Mesendoderm (in vitro differentiated cells): ENCODE measurements around the gene TXNDC17.
A peak's percentile ranks its signal among the peaks of the same experiment; 100 is the strongest.
"Not testable (repeated sequence)": the region's sequence is repeated elsewhere in the genome, so short reads cannot be mapped to it uniquely, and the experiment has no call there.

Experiments
- DNase-seq: peaks from one replicate; pipeline ENCODE4 v3.0.0; 2013
- H2AK5ac ChIP-seq: 2 replicates; pipeline ENCODE4 v1.6.1; 2013; ENCODE audit warnings: low read length, inconsistent platforms
- H2BK120ac ChIP-seq: 2 replicates; pipeline ENCODE4 v1.6.1; 2013; ENCODE audit warnings: low read depth, mild to moderate bottlenecking, low read length, moderate library complexity, mixed read lengths
- H2BK15ac ChIP-seq: replicated peaks from 2 replicates; pipeline ENCODE4 v1.6.1; 2013; ENCODE audit warnings: low read depth, mild to moderate bottlenecking, moderate library complexity
- H2BK5ac ChIP-seq: 2 replicates; pipeline ENCODE4 v1.6.1; 2013; ENCODE audit warnings: low read length, inconsistent platforms
- H3K18ac ChIP-seq: 2 replicates; pipeline ENCODE4 v1.6.1; 2013; ENCODE audit warnings: mild to moderate bottlenecking, low read length, mixed read lengths
- H3K23ac ChIP-seq: one replicate; pipeline ENCODE4 v1.6.1; 2013; ENCODE audit warnings: low read length
- H3K27ac ChIP-seq: 2 replicates; pipeline ENCODE4 v1.5.1; 2013; ENCODE audit warnings: low read depth, mild to moderate bottlenecking, inconsistent platforms, low read length, moderate library complexity
- H3K27me3 ChIP-seq: 2 replicates; pipeline ENCODE4 v1.6.1; 2013; ENCODE audit warnings: low read length, control low read depth, mild to moderate bottlenecking, inconsistent platforms; ENCODE audit not compliant: insufficient read depth, poor library complexity
- H3K36me3 ChIP-seq: 2 replicates; pipeline ENCODE4 v1.6.1; 2013; ENCODE audit warnings: low read length, inconsistent platforms; ENCODE audit not compliant: control insufficient read depth, insufficient read depth
- H3K4ac ChIP-seq: one replicate; pipeline ENCODE4 v1.6.1; 2013; ENCODE audit warnings: low read depth, mild to moderate bottlenecking, low read length, moderate library complexity
- H3K4me1 ChIP-seq: 2 replicates; pipeline ENCODE4 v1.6.1; 2013; ENCODE audit warnings: low read depth, low read length, inconsistent platforms; ENCODE audit not compliant: control insufficient read depth
- H3K4me2 ChIP-seq: 2 replicates; pipeline ENCODE4 v1.6.1; 2013; ENCODE audit warnings: low read length
- H3K4me3 ChIP-seq: 2 replicates; pipeline ENCODE4 v1.5.1; 2013; ENCODE audit warnings: mild to moderate bottlenecking, low read length
- H3K56ac ChIP-seq: one replicate; pipeline ENCODE4 v1.6.1; 2013; ENCODE audit warnings: low read length
- H3K79me1 ChIP-seq: 2 replicates; pipeline ENCODE4 v1.6.1; 2013; ENCODE audit warnings: low read length, inconsistent platforms
- H3K79me2 ChIP-seq: 2 replicates; pipeline ENCODE4 v1.6.1; 2013; ENCODE audit warnings: mild to moderate bottlenecking, low read length; ENCODE audit not compliant: control insufficient read depth, insufficient read depth
- H3K9ac ChIP-seq: 2 replicates; pipeline ENCODE4 v1.6.1; 2013; ENCODE audit warnings: low read length, inconsistent platforms
- H4K5ac ChIP-seq: one replicate; pipeline ENCODE4 v1.6.1; 2013; ENCODE audit warnings: low read length
- H4K8ac ChIP-seq: one replicate; pipeline ENCODE4 v1.6.1; 2013; ENCODE audit warnings: low read depth, mild to moderate bottlenecking, control low read depth, low read length, moderate library complexity
- WGBS: extraction: QIAGEN DNeasy Blood & Tissue Kit; methylation state at CpG from one replicate; pipeline ENCODE4 v1.1.7; 2013; ENCODE audit warnings: low lambda C conversion rate, missing lambda C conversion rate; ENCODE audit not compliant: insufficient coverage; ENCODE audit errors: extremely low coverage; 5-methylcytosine and 5-hydroxymethylcytosine counted together

TXNDC17 gene

GRCh38 chr17:6660101-6660500 lies 19.2 kb downstream of the TXNDC17 start:
- Histone ChIP-seq H3K4ac (no peak overlapping the region), H3K18ac (no peak overlapping the region), H2BK15ac (no peak overlapping the region), H4K8ac (no peak overlapping the region), H3K27ac (no peak overlapping the region), H3K4me3 (no peak overlapping the region), H3K23ac (no peak overlapping the region), H3K36me3 (no peaks in the 10 kb centered on the region), H3K4me2 (no peak overlapping the region), H3K56ac (no peak overlapping the region), H3K79me2 (no peaks in the 10 kb centered on the region), H3K9ac (no peak overlapping the region), H2BK5ac (no peak overlapping the region), H4K5ac (no peak overlapping the region), H2BK120ac (no peak overlapping the region), H3K79me1 (no peaks in the 10 kb centered on the region), H3K4me1 (no peaks in the 10 kb centered on the region), H2AK5ac (no peak overlapping the region), H3K27me3 (peaks cover 5% of the 10 kb centered on the region)
- DNase-seq: no peak
- WGBS: no CpG with 5 or more reads among the region's 9 CpGs

GRCh38 chr17:6660805-6661463 lies 20.1 kb downstream of the TXNDC17 start:
- Histone ChIP-seq H4K5ac (no peak overlapping the region), H2BK120ac (no peak overlapping the region), H3K4me1 (no peaks in the 10 kb centered on the region), H3K4ac (no peak overlapping the region), H2BK15ac (no peak overlapping the region), H3K23ac (no peak overlapping the region), H3K18ac (no peak overlapping the region), H3K4me2 (no peak overlapping the region), H4K8ac (no peak overlapping the region), H2BK5ac (no peak overlapping the region), H3K79me1 (no peaks in the 10 kb centered on the region), H3K27me3 (no peaks in the 10 kb centered on the region), H3K9ac (no peak overlapping the region), H3K56ac (no peak overlapping the region), H3K27ac (no peak overlapping the region), H3K79me2 (no peaks in the 10 kb centered on the region), H2AK5ac (no peak overlapping the region), H3K4me3 (no peak overlapping the region), H3K36me3 (no peaks in the 10 kb centered on the region)
- no peak for DNase-seq
- WGBS: no CpG with 5 or more reads among the region's 11 CpGs

- H2AK5ac ChIP-seq: no peak overlapping the region
- no peaks in the 10 kb centered on the region for H3K27me3 ChIP-seq
- no peaks in the 10 kb centered on the region for H3K79me1 ChIP-seq
- DNase-seq: no peak
- no peak overlapping the region for H3K4ac ChIP-seq
- H3K56ac ChIP-seq: no peak overlapping the region
- no peaks in the 10 kb centered on the region for H3K36me3 ChIP-seq
- no peak overlapping the region for H3K9ac ChIP-seq
- H3K18ac ChIP-seq: no peak overlapping the region
- H4K5ac ChIP-seq: no peak overlapping the region
- H3K27ac ChIP-seq: no peak overlapping the region
- no peak overlapping the region for H2BK120ac ChIP-seq
- H3K4me3 ChIP-seq: no peak overlapping the region
- no peak overlapping the region for H3K23ac ChIP-seq
- no peak overlapping the region for H3K4me2 ChIP-seq
- no peak overlapping the region for H4K8ac ChIP-seq
- WGBS: no CpG with 5 or more reads among the region's 2 CpGs
- no peak overlapping the region for H2BK5ac ChIP-seq
- no peaks in the 10 kb centered on the region for H3K79me2 ChIP-seq
- no peak overlapping the region for H2BK15ac ChIP-seq
- no peaks in the 10 kb centered on the region for H3K4me1 ChIP-seq
Measured at GRCh38 chr17:6661464-6661848, 20.6 kb downstream of the TXNDC17 start.

DNA sequence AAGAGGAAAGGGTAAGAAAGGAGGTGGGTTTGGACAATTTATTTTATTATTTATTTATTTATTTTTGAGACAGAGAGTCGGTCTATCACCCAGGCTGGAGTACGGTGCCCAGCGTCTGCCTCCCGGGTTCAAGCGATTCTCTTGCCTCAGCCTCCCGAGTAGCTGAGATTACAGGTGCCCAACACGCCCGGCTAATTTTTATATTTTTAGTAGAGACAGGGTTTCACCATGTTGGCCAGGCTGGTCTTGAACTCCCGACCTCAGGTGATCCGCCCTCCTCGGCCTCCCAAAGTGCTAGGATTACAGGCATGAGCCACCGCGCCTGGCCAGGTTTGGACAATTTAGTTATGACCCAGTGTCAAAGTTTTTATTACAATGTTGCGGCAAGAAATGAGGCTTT lies 22.3 kb downstream of the TXNDC17 start:
- H3K27me3 ChIP-seq, H3K79me2 ChIP-seq, H4K5ac ChIP-seq, H4K8ac ChIP-seq, DNase-seq, H2BK15ac ChIP-seq, H3K4me2 ChIP-seq, H3K9ac ChIP-seq, H3K23ac ChIP-seq, H3K18ac ChIP-seq, H2BK120ac ChIP-seq, H3K79me1 ChIP-seq, H3K4me1 ChIP-seq, H3K4ac ChIP-seq, H2BK5ac ChIP-seq, H3K4me3 ChIP-seq, H3K27ac ChIP-seq, H2AK5ac ChIP-seq, H3K36me3 ChIP-seq, H3K56ac ChIP-seq: not testable (repeated sequence)
- WGBS: no CpG with 5 or more reads among the region's 14 CpGs

GRCh38 chr17:6666077-6666521 lies 25.2 kb downstream of the TXNDC17 start:
- Histone ChIP-seq H4K8ac (no peak overlapping the region), H3K27me3 (no peaks in the 10 kb centered on the region), H4K5ac (no peak overlapping the region), H2BK5ac (no peak overlapping the region), H3K9ac (no peak overlapping the region), H3K4me1 (no peaks in the 10 kb centered on the region), H3K56ac (no peak overlapping the region), H3K27ac (no peak overlapping the region), H3K23ac (no peak overlapping the region), H3K4ac (no peak overlapping the region), H2BK120ac (no peak overlapping the region), H2BK15ac (no peak overlapping the region), H3K18ac (no peak overlapping the region), H3K79me1 (no peaks in the 10 kb centered on the region), H3K36me3 (no peaks in the 10 kb centered on the region), H2AK5ac (no peak overlapping the region), H3K4me3 (no peak overlapping the region), H3K4me2 (no peak overlapping the region), H3K79me2 (no peaks in the 10 kb centered on the region)
- peak; percentile 87 for DNase-seq
- no CpG with 5 or more reads among the region's 9 CpGs for WGBS

DNA sequence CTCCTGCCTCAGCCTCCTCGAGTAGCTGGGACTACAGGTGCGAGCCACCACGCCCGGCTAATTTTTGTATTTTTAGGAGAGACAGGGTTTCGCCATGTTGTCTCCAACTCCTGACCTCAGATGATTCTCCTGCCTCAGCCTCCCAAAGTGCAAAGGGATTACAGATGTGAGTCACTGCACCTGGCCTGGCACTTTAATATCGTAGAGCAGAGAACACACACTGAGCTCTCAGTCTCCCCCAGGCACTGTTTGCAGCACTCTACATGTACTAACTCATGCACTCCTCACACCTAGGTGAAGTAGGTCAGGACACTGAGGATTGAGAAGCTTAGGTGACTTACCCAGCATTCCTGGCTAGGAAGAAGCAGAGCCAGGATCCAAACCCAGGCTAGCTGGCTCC lies 25.7 kb downstream of the TXNDC17 start:
- no peak overlapping the region for H2BK120ac ChIP-seq
- H3K9ac ChIP-seq: no peak overlapping the region
- no peak overlapping the region for H2AK5ac ChIP-seq
- no peak overlapping the region for H4K5ac ChIP-seq
- no peak overlapping the region for H2BK15ac ChIP-seq
- no CpG with 5 or more reads among the region's 6 CpGs for WGBS
- no peaks in the 10 kb centered on the region for H3K36me3 ChIP-seq
- H3K27ac ChIP-seq: no peak overlapping the region
- no peak for DNase-seq
- H3K23ac ChIP-seq: no peak overlapping the region
- no peak overlapping the region for H3K18ac ChIP-seq
- H3K4me1 ChIP-seq: no peaks in the 10 kb centered on the region
- no peak overlapping the region for H4K8ac ChIP-seq
- no peaks in the 10 kb centered on the region for H3K79me2 ChIP-seq
- H3K56ac ChIP-seq: no peak overlapping the region
- no peaks in the 10 kb centered on the region for H3K27me3 ChIP-seq
- no peaks in the 10 kb centered on the region for H3K79me1 ChIP-seq
- H3K4me2 ChIP-seq: no peak overlapping the region
- no peak overlapping the region for H2BK5ac ChIP-seq
- H3K4ac ChIP-seq: no peak overlapping the region
- H3K4me3 ChIP-seq: no peak overlapping the region
